Activated T-helper 1 cell treated with anti-CD3 and anti-CD28 coated beads, Interleukin-2, amount 50 U/mL, for 16 hours (primary cell): ENCODE results near the gene NDUFS7.

Source experiments
- DNase-seq, 2 donors: peaks; one replicate each; pipeline ENCODE4 v3.0.0-alpha.2; 2020; ENCODE audit warnings: low read depth in 1 of 2, low spot score in 1 of 2

The NDUFS7 gene

GRCh38 chr19:1400281-1401137 lies 16.8 kb downstream of the NDUFS7 start:
- DNase-seq = no peak

GRCh38 chr19:1401138-1401888 lies 17.6 kb downstream of the NDUFS7 start, which contains the start of gene GAMT:
Gene GAMT, minus strand, starts transcription at chr19:1401542. Its CDS starts 66 bp downstream, at chr19:1401476.
- DNase-seq = peak in 1 of 2 donors; percentile 45

GRCh38 chr19:1401889-1402217 lies 18.1 kb downstream of the NDUFS7 start:
- no peak for DNase-seq

GRCh38 chr19:1402411-1403070 lies 18.8 kb downstream of the NDUFS7 start:
- no peak for DNase-seq

DNA sequence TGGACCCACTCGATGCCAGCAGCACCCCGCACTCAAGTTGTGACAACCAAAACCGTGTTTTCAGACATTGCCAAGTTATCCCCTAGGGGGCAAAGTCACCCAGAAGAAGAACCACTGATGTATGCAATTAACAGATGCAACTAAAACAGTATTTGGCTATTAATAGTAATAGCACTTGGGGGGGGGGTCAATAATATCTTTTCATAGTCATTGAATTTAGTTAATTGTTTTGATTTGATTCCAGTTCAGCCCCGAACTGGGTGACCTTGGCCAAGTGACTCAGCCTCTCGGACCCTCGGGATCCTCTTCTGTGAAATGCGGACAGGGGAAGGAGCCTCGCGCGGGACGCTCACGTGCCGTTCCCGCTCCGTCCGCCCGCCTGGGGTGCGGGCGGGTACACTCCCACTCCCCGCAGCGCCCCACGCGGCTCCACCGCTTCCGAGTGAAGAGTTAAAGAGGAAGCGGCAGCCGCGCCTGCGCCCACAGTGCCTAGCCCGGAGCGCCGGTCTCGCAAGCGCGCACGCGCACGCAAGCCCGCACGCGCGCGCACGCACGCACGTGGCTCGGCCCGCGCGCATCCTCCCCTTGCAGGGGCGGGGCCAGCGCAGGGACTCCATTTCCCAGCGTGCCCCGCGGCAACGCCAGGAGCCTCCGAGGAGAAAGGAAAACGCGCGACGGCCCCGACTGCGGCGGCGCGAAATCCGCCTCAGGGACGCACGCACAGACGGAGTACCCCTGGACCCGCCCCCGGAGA lies 23.2 kb downstream of the NDUFS7 start:
- peak; percentile 98 to 100 for DNase-seq

DNA sequence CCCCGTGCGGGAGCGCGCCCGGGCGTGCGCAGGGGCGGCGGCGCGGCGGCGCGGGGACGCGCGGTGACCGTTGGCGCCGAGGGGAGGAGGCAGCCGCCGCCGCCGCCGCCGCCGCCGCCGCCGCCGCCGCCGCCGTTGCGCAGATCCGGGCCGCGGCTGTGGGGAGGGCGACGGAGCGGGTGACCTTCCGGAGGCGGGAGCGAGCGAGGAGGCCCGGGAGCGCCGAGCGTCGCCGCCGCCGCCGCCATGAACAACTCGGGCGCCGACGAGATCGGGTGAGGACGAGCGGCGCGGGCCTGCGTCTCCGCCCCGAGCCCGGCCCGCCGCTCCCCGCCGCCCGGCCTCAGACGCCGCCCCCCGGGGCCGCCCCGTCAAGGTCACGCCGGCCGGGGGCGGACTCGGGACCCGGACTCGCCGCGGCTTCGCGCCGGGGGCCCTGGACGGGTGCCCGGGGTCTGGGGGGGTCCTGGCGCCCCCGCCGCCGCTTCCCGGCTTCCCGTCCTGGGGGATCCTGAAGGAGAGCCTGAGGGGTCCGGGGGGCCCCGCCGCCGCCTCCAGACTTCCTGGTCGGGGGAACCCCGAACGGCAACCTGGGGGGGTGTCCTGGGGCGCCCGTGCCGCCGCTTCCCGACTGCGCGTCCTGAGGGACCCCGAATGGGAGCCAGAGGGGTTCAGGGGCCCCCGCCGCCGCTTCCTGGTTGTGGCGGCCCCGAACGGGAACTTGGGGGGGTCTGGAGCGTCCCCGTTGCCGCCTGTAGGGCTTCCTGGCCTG lies 24.0 kb downstream of the NDUFS7 start, which contains the start of gene DAZAP1:
Gene DAZAP1, plus strand, starts transcription at position 59 of the 772 bp plus-strand sequence. Its CDS starts 188 bp downstream, at position 247.
- peak; percentile 10 to 35 for DNase-seq

- peak; percentile 19 to 36 for DNase-seq
Measured at GRCh38 chr19:1408300-1409203, 24.8 kb downstream of the NDUFS7 start.

- no peak for DNase-seq
Measured at GRCh38 chr19:1409204-1410005, 25.7 kb downstream of the NDUFS7 start.

DNA sequence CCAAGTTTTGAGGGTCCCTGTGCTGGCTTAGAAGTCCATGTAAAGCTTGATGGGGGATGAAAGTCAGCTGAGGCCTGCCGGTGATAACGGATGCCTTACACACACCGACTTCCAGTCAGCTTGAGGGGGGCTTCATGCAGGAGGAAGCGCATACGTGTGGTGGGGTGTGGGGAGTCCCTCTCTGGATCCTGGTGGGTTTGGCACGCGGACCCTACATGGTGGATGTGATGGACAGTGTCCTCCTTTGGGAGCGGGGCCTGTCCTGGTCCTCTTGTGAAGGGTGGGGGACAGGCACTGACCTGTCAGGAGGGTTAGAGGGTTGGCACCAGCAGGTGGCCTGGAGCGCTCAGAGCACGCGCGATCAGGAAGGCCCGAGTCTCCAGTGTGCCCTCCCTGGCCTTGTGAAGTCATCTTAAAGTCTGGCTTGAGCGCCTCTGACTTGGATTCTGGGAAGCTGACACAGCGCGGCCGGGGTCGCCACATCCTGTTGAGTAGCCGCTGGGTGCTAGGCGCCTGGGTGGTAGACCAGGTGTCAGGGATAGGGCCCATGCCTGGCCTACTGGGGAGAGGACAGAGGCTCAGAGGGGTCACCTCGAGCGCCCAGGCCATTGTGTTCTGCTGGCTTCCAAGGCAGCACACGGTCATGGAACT lies 26.6 kb downstream of the NDUFS7 start:
- no peak for DNase-seq

DNA sequence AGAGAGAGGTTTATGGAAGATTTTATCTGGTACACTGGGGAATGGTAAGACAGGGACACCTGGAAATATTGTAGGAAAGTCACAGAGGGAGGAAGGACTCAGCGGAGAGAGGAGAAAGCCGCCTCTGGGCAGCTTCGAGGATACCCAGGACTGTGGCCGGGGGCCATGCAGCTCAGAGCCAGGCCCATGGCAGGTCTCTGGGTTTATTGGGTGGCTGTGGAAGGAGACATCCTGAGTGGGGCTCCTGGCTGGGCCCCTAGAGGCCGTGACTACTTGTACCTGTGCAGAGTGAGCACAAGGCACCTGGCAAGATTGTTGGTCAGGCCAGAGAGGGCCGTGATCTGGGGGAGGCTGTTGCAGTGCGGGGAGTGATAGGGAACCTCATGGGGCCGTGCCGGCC lies 27.1 kb downstream of the NDUFS7 start:
- DNase-seq = no peak

DNA sequence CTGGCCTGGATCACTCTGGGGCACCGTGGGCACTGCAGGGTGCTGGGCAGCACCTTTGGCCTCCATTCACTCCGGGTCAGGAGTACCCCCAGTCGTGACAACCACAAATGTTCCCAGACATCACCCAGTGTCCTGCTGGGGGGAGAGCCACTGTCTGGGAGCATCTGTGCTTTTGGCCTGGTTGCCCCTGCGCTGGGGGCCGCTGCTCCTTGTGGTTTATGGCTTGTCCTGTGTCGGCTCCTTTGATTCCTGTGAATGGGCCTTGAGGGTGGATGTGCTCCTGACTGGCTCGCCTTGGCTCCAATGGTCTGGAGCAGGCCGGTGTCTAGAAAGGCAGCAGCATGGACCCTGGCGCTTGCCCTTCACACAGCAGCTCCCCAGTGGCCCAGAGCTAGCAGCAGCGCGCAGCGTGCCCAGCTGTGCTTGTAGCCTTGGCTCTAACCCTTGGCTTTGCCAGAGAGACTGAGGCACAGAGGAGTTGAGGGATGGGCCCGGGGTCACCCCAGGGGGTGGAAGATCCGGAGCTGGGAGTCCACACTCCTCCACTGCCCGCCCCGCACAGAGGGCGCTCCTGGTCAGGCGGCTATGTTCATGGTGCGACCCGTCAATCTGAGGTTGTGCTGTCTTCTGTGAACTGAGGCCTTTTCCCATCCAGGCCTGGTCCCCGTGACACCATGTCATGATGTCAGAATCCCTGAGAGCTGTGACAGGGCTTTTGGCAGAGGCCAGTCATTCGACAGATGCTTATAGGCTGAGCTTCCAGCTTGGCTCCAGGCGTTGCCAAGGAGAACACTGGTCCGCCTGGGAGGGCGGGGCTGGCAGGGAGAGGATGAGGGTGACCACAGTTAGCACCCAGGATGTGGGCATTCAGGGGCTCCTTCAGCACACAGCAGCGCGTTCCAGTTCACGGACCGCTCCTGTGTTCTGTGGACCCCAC lies 27.8 kb downstream of the NDUFS7 start:
- no peak for DNase-seq

- DNase-seq = no peak
Measured at GRCh38 chr19:1412323-1412923, 28.7 kb downstream of the NDUFS7 start.

GRCh38 chr19:1412995-1413800 lies 29.5 kb downstream of the NDUFS7 start:
- no peak for DNase-seq

GRCh38 chr19:1416014-1416841 lies 32.5 kb downstream of the NDUFS7 start:
- DNase-seq = no peak

DNA sequence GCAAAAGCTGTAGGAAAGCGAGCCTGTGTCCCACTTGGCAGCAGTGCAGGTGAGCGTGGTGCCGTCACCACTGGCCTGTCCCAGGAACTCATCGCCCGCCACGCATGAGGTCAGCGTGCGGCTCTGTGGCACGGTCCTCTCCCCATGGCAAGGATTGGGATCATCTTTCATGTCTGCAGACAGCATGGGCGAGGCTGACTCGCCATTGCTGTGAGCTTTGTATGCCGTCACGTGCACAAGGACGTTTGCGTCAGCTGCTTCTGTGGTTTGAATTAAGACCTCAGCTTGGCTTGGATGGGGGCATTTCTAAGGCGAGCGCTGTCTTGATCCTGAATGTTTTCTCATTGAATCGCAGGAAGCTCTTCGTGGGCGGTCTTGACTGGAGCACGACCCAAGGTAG lies 33.4 kb downstream of the NDUFS7 start:
- DNase-seq = no peak
